Kidney (tissue), 14 donors: ENCODE results near the gene NEURL1B. TPM values are rescaled to one million over a fixed set of nuclear protein-coding genes. Genes with fewer than 3 reads are reported as not detected.
A peak's percentile ranks its signal among the peaks of the same experiment; 100 is the strongest.

Source experiments
- DNase-seq, 5 donors: peaks; one replicate each; pipeline ENCODE4 v3.0.0-alpha.2; 2013 to 2020
- FAIRE-seq: peaks from 2 replicates; lab custom pipeline; 2012; peaks lifted over from hg19 to GRCh38; lab: Jason Lieb, UNC
- H3K27ac ChIP-seq, 2 donors: one replicate each; pipeline ENCODE4 v1.7.0; 2013; ENCODE audit warnings: low read depth in 2 of 2, low read length in 2 of 2, inconsistent platforms in 1 of 2
- H3K27me3 ChIP-seq: one replicate; pipeline ENCODE4 v1.7.1; 2013; ENCODE audit warnings: low read length, inconsistent platforms; ENCODE audit not compliant: control insufficient read depth, insufficient read depth
- H3K36me3 ChIP-seq, 3 donors: one replicate each; pipeline versions ENCODE4 v1.7.0 to v1.7.1; 2013; ENCODE audit warnings: low read length in 3 of 3, control low read depth in 1 of 3, inconsistent platforms in 1 of 3; ENCODE audit not compliant: insufficient read depth in 3 of 3, control insufficient read depth in 2 of 3
- H3K4me1 ChIP-seq, 3 donors: one replicate each; pipeline versions ENCODE4 v1.7.0 to v1.7.1; 2013; ENCODE audit warnings: low read length in 3 of 3, inconsistent platforms in 1 of 3, low read depth in 1 of 3; ENCODE audit not compliant: control insufficient read depth in 2 of 3, insufficient read depth in 2 of 3
- H3K4me3 ChIP-seq, 3 donors: one replicate each; pipeline versions ENCODE4 v1.7.0 to v1.8.1; 2013; ENCODE audit warnings: low read length in 3 of 3, control low read depth in 1 of 3, inconsistent platforms in 1 of 3
- H3K9ac ChIP-seq, 3 donors: one replicate each; pipeline versions ENCODE4 v1.7.0 to v1.7.1; 2013; ENCODE audit warnings: low read length in 3 of 3, control low read depth in 1 of 3, inconsistent platforms in 1 of 3
- H3K9me3 ChIP-seq, 3 donors: one replicate each; pipeline versions ENCODE4 v1.7.0 to v1.7.1; 2013; ENCODE audit warnings: low read length in 3 of 3, control low read depth in 1 of 3, inconsistent platforms in 1 of 3; ENCODE audit not compliant: control insufficient read depth in 2 of 3, insufficient read depth in 1 of 3
- CTCF ChIP-seq: IDR thresholded peaks from 3 replicates; pipeline ENCODE4 v1.5.1; 2012; ENCODE audit warnings: mild to moderate bottlenecking, moderate library complexity, borderline replicate concordance; ENCODE audit not compliant: insufficient read depth; ENCODE audit errors: extremely low read depth
- intact Hi-C: fragments of 100-400 bp; cut with DNase I; formaldehyde crosslinking; loops from one replicate; pipeline ENCODE4 v1.11.1; 2022
- polyA plus RNA-seq: library from polyadenylated mRNA; stranded (reverse); fragments of 350-450 nt; fragmentation: Illumina TruSeq; extraction: RNeasy Lipid Tissue Mini Kit (QIAGEN cat#74804); gene quantifications from one replicate; pipeline ENCODE4 v1.2.3, GENCODE V29; 2014; ENCODE audit warnings: low read depth, low replicate concordance; ENCODE audit not compliant: insufficient read depth
- total RNA-seq: library from RNA; stranded (reverse); fragmentation: NEBNext Ultra II Directional; extraction: Animal tissue kit (Norgen Biotek cat#: 25700); gene quantifications from one replicate; pipeline ENCODE4 v1.2.1, GENCODE V29; 2021
- donor health status: control.
- donor health status: control.
- donor health status: control.
- donor health status: control.
- donor health status: control.
- donor health status: DM: yes; HTN: yes; CAD: no.
- donor health status: Normal renal cell carcinoma (clear cell type).

Gene NEURL1B
- total and polyA plus RNA-seq, 2 donors from 2014 or later = 5.4 to 42.6 TPM

- intact Hi-C loops = no loop called here
- H3K27ac ChIP-seq = no peak overlapping the region
- H3K36me3 ChIP-seq = no peaks in the 10 kb centered on the region
- no peaks in the 10 kb centered on the region for H3K9me3 ChIP-seq
- no peaks in the 10 kb centered on the region for H3K27me3 ChIP-seq
- no peak overlapping the region for H3K9ac ChIP-seq
- DNase-seq (peak in 1 of 5 donors; percentile 25), FAIRE-seq (no peak)
- H3K4me3 ChIP-seq = no peak overlapping the region
- TF ChIP-seq CTCF = no peak
- H3K4me1 ChIP-seq = peaks cover 0 to 3% (median 0%) of the 10 kb centered on the region in 3 donors
These were observed 3.3 kb upstream of the NEURL1B start for GRCh38 chr5:172637740-172638139.

- H3K4me1 ChIP-seq = peaks cover 0 to 4% (median 0%) of the 10 kb centered on the region in 3 donors
- no peaks in the 10 kb centered on the region for H3K36me3 ChIP-seq
- H3K9ac ChIP-seq = no peak overlapping the region
- no peak for TF ChIP-seq CTCF
- no peaks in the 10 kb centered on the region for H3K9me3 ChIP-seq
- H3K27me3 ChIP-seq = no peaks in the 10 kb centered on the region
- H3K4me3 ChIP-seq = no peak overlapping the region
- DNase-seq = no peak
- intact Hi-C loops = no loop called here
- FAIRE-seq = no peak
- H3K27ac ChIP-seq = no peak overlapping the region
These were observed 2.8 kb upstream of the NEURL1B start for GRCh38 chr5:172638209-172638768.

GRCh38 chr5:172640139-172640538 lies 924 bp upstream of the NEURL1B start:
- no peak for FAIRE-seq
- no peak for TF ChIP-seq CTCF
- no peak for DNase-seq
- Histone ChIP-seq H3K9me3 (no peaks in the 10 kb centered on the region), H3K4me1 (peaks cover 0 to 11% (median 0%) of the 10 kb centered on the region in 3 donors), H3K9ac (peak overlapping the region in 1 of 3 donors; percentile 34), H3K27me3 (no peaks in the 10 kb centered on the region), H3K27ac (peak overlapping the region in 1 of 2 donors; percentile 84), H3K36me3 (no peaks in the 10 kb centered on the region), H3K4me3 (no peak overlapping the region)
- intact Hi-C loops = no loop called here
